GM12878 (cell line): Measurements from ENCODE around the gene C1orf50.

ENCODE experiments used
- EZH2 ChIP-seq: IDR thresholded peaks from 2 replicates; pipeline ENCODE4 v1.6.1; 2012; ENCODE audit warnings: low read depth, mild to moderate bottlenecking, control low read depth, inconsistent platforms, low read length, borderline replicate concordance; ENCODE audit not compliant: control insufficient read depth
- HDAC6 ChIP-seq: fragments of 200-600 bp; sonication (generic); IDR thresholded peaks from one replicate; pipeline ENCODE4 v1.8.0; 2017; ENCODE audit warnings: antibody characterized with exemption; ENCODE audit not compliant: unreplicated experiment
- ZBTB40 ChIP-seq: fragments of 450-650 bp; IDR thresholded peaks from 2 replicates; pipeline ENCODE4 v1.6.1; 2016; ENCODE audit warnings: mild to moderate bottlenecking, moderate library complexity, borderline replicate concordance

- TF ChIP-seq EZH2 (no peak), ZBTB40 (no peak), HDAC6 (no peak)
Measured at GRCh38 chr1:42742617-42743316, 24.3 kb upstream of the C1orf50 start.
